H1 (cell line): Measurements from ENCODE around the gene IGLL5. TPM values are rescaled to one million over a fixed set of nuclear protein-coding genes. Genes with fewer than 3 reads are reported as not detected.

Experiments used
- CHD2 ChIP-seq: IDR thresholded peaks from 2 replicates; pipeline ENCODE4 v1.6.1; 2012; ENCODE audit warnings: low read length, improper control_type of control experiment
- RFX5 ChIP-seq: IDR thresholded peaks from 2 replicates; pipeline ENCODE4 v1.6.1; 2011; ENCODE audit warnings: low read depth, low read length, improper control_type of control experiment, borderline replicate concordance
- polyA plus RNA-seq, 7 experiments: library from polyadenylated mRNA; depleted of rRNA in 3 of 7; stranded (reverse) in 5 of 7; unstranded in 2 of 7; fragments of >200 nt in 5 of 7; fragments of 200-250 nt in 2 of 7; gene quantifications; 1 replicate in 5 of 7; 2 replicates in 1 of 7; 4 replicates in 1 of 7; pipeline versions ENCODE4 v1.2.1 to v1.2.3, GENCODE V29; 2011 to 2013; ENCODE audit warnings: missing spikeins in 2 of 7, mixed read lengths in 2 of 7
- total RNA-seq: library from RNA; stranded (reverse); fragmentation: NEBNext Ultra II Directional; extraction: Animal tissue kit (Norgen Biotek cat#: 25700); gene quantifications from 2 replicates; pipeline ENCODE4 v1.2.1, GENCODE V29; 2021
- TF ChIP-seq, protein P1 (sequence below): IDR thresholded peaks from 2 replicates; pipeline ENCODE4 v1.6.1; 2012; ENCODE audit warnings: inconsistent platforms

The IGLL5 gene
- total and polyA plus RNA-seq, 2 of the 8 experiments (the other 6 are each of a cell fraction or from before 2014, with no cell fraction given) = not detected

DNA sequence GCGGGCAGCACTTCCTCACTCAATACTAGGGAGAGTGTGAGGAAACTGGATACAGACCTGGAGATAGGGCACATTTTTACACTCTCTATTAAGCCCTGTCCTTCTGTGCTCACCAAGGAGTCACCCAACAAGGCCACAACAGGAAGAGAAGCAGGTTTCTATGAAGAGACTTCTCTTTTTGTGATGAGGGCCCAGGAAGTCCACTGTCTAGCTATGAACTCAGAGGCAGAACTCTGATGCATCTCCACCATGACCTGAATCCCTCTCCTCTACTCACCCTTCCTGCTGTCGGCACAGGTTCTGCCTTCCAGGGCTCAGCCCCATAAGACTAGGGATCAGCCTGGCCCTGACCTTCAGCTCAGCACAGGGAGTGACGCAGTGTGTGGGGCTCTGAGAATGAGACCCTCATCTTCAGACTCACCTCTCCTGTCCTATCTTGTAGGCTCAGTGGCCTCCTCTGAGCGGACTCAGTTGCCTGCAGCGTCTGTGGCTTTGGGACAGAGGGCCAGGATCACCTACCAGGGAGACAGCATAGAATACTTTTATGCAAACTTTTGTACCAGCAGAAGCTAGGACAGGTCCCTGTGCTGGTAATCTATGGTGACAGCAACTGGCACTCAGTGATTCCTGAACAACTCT is 49.3 kb upstream of the IGLL5 start (continued):
- TF ChIP-seq, protein P1, sequence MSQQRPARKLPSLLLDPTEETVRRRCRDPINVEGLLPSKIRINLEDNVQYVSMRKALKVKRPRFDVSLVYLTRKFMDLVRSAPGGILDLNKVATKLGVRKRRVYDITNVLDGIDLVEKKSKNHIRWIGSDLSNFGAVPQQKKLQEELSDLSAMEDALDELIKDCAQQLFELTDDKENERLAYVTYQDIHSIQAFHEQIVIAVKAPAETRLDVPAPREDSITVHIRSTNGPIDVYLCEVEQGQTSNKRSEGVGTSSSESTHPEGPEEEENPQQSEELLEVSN = no peak
- TF ChIP-seq RFX5 (no peak), CHD2 (no peak)
